ENCODE data around the gene CDK6.
A peak's percentile ranks its signal among the peaks of the same experiment; 100 is the strongest.

CDK6 gene

GRCh38 chr7:92639966-92640365 is 196.4 kb downstream of the CDK6 start:
- H3K4me3 ChIP-seq (ENCODE audit: low read depth, low read length), result no peak overlapping the region
- TF ChIP-seq MAX (IDR thresholded peaks at IDR 0.05; ENCODE audit: low read depth, low read length), result no peak
- no peak for TF ChIP-seq CTCF (IDR thresholded peaks at IDR 0.05; ENCODE audit: low read depth, low read length)
- TF ChIP-seq MYC (IDR thresholded peaks at IDR 0.05; ENCODE audit: low read depth, low read length), result no peak
- TF ChIP-seq POLR2A (IDR thresholded peaks at IDR 0.05; ENCODE audit: extremely low read depth, insufficient read length), result no peak
- no peak for DNase-seq (ENCODE audit: low read depth)

- DNase-seq (ENCODE audit: low read depth), result no peak
- no peak overlapping the region for H3K4me3 ChIP-seq (ENCODE audit: low read depth, low read length)
Observed at GRCh38 chr7:92639213-92639896, 197.0 kb downstream of the CDK6 start.

GRCh38 chr7:92636018-92636560 is 200.3 kb downstream of the CDK6 start:
- no peak for DNase-seq (ENCODE audit: low read depth)
- TF ChIP-seq MYC (IDR thresholded peaks at IDR 0.05; ENCODE audit: low read depth, low read length) (no peak), POLR2A (IDR thresholded peaks at IDR 0.05; ENCODE audit: extremely low read depth, insufficient read length) (no peak), CTCF (IDR thresholded peaks at IDR 0.05; ENCODE audit: low read depth, low read length) (no peak), MAX (IDR thresholded peaks at IDR 0.05; ENCODE audit: low read depth, low read length) (no peak)
- no peak overlapping the region for H3K4me3 ChIP-seq (ENCODE audit: low read depth, low read length)

More at GRCh38 chr7:92639213-92639896, 197.0 kb downstream of the CDK6 start:
- TF ChIP-seq CTCF (IDR thresholded peaks at IDR 0.05; ENCODE audit: low read depth, low read length) (no peak), POLR2A (IDR thresholded peaks at IDR 0.05; ENCODE audit: extremely low read depth, insufficient read length) (no peak), MAX (IDR thresholded peaks at IDR 0.05; ENCODE audit: low read depth, low read length) (no peak), MYC (IDR thresholded peaks at IDR 0.05; ENCODE audit: low read depth, low read length) (no peak)

GRCh38 chr7:92635538-92635937 is 200.8 kb downstream of the CDK6 start:
- TF ChIP-seq POLR2A (IDR thresholded peaks at IDR 0.05; ENCODE audit: extremely low read depth, insufficient read length) (no peak), CTCF (IDR thresholded peaks at IDR 0.05; ENCODE audit: low read depth, low read length) (no peak), MYC (IDR thresholded peaks at IDR 0.05; ENCODE audit: low read depth, low read length) (no peak), MAX (IDR thresholded peaks at IDR 0.05; ENCODE audit: low read depth, low read length) (no peak)
- peak; percentile 17 for DNase-seq (ENCODE audit: low read depth)
- no peak overlapping the region for H3K4me3 ChIP-seq (ENCODE audit: low read depth, low read length)

GRCh38 chr7:92634924-92635519 is 201.4 kb downstream of the CDK6 start:
- TF ChIP-seq MYC (IDR thresholded peaks at IDR 0.05; ENCODE audit: low read depth, low read length), result no peak
- no peak for TF ChIP-seq CTCF (IDR thresholded peaks at IDR 0.05; ENCODE audit: low read depth, low read length)
- TF ChIP-seq POLR2A (IDR thresholded peaks at IDR 0.05; ENCODE audit: extremely low read depth, insufficient read length), result no peak
- TF ChIP-seq MAX (IDR thresholded peaks at IDR 0.05; ENCODE audit: low read depth, low read length), result no peak
- peak; percentile 72 for DNase-seq (ENCODE audit: low read depth)
- H3K4me3 ChIP-seq (ENCODE audit: low read depth, low read length), result no peak overlapping the region

Measured in NB4 (cell line).